GM21390 (cell line): ENCODE data around the gene THRAP3.
"Not testable (repeated sequence)": the region's sequence is repeated elsewhere in the genome, so short reads cannot be mapped to it uniquely, and the experiment has no call there.

Source experiments
- ATAC-seq: cut with Tn5 transposase; IDR thresholded peaks from one replicate; pipeline ENCODE4 v1.9.1; 2021; ENCODE audit not compliant: unreplicated experiment

The THRAP3 gene

GRCh38 chr1:36239941-36240637 is 15.8 kb downstream of the THRAP3 start:
- ATAC-seq = no peak

- no peak for ATAC-seq
Observed at GRCh38 chr1:36247538-36247937, 23.3 kb downstream of the THRAP3 start.

GRCh38 chr1:36248250-36248894 is 24.1 kb downstream of the THRAP3 start:
- ATAC-seq = no peak

DNA sequence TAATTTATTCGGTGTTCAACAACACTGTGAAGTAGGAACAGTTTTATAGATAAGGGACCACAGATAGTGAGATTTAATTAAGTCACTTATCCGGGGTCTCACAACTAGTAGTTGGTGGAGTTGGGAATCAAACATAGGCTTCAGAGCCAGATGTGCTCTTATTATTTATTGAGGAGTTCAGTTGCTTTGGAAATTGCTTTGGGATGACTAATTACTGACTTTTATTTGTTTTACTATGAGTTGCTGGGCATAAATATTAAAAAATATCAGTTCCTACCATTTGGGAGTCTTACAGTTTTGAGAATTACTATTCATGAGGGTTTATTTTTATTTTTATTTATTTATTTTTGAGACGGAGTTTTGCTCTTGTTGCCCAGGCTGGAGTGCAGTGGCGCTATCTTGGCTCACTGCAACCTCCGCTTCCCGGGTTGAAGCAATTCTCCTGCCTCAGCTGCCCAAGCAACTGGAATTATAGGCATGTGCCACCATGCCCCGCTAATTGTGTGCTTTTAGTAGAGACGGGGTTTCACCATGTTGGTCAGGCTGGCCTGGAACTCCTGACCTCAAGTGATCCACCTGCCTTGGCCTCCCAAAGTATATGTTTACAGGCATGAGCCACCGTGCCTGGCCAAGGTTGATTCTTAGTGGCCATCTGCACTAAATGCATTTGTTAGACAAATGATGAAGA is 27.7 kb downstream of the THRAP3 start:
- ATAC-seq = no peak

DNA sequence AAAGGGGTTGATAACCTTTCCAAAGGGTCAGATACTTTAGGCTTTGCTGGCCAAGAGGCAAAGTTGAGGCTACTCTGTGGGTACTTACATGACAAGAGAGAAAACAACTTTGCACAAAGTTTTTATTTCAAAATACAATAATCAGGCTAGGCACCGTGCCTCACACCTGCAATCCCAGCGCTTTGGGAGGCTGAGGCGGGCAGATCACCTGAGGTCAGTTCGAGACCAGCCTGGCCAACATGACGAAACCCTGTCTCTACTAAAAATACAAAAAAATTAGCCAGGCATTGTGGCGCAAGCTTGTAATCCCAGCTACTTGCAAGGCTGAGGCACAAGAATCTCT is 28.2 kb downstream of the THRAP3 start:
- ATAC-seq = not testable (repeated sequence)

- no peak for ATAC-seq
Observed at GRCh38 chr1:36253161-36253862, 29.1 kb downstream of the THRAP3 start.

DNA sequence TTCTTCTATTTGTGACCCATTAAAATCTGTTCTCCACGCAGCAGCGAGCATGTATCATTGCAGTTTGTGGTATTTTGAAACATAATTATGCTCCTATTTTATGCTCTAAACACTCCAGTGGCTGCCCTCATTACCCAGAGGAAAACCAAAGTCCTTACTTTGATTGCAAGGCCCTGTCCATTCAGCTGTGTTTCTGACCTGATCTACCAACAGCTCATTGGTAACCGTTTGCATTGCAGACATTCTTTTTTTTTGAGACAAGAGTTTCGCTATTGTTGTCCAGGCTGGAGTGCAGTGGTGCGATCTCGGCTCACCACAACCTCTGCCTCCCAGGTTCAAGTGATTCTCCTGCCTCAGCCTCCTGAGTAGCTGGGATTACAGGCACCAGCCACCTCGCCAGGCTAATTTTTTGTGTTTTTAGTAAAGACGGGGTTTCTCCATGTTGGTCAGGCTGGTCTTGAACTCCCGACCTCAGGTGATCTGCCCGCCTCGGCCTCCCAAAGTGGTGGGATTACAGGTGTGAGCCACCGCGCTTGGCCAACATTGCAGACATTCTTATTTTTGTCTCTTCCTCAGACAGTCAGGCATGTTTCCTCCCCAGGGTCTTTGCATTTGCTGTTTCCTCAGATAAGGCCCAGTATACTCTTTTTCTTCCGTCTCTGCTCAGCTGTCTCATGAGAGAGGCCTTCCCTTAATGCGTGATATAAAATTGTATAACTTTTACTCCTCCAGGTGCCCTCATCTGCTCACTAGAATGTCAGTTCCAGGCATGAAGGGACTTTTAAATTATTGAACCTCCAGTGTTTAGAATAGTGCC is 32.5 kb downstream of the THRAP3 start:
- ATAC-seq = no peak

GRCh38 chr1:36257375-36257767 is 33.1 kb downstream of the THRAP3 start:
- ATAC-seq = no peak

GRCh38 chr1:36258960-36259344 is 34.7 kb downstream of the THRAP3 start:
- ATAC-seq = no peak

DNA sequence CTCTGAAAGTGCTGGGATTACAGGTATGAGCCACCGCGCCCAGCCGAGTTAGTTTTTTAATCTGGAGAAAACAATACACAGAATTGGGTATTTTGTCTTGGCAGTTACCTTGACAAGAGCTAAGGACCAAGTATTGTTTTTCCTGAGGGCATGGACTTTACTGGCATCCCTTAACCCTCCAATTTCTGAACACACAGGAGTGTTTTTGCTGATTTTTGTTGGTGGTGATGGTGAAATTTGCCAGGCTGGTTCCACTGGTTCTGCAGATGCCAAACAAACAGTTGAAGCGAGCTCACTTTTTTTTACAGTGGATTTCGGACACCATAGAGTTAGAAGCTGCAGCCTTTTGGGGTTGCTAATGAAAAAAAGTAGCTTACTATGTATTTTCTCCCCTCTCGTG is 44.7 kb downstream of the THRAP3 start:
- no peak for ATAC-seq

DNA sequence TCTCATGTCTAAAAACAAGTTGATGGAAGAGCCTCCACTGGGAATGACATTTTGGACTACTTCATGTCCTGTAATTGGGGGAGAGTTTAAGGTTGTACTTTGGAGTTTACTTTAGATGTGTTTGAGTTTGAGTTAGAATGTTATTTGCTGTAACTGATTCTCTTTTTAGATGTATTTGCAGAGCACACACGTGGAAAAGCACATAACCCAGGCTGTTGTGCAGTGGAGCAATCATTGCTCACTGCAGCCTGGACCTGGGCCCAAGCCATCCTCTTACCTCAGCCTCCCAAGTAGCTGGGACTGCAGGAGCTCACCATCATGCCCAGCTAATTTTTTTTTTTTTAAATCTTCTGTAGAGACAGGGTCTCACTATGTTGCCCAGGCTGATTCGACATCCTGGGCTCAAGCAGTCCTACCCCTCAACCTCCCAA is 45.2 kb downstream of the THRAP3 start:
- no peak for ATAC-seq

GRCh38 chr1:36273024-36273423 is 48.8 kb downstream of the THRAP3 start:
- ATAC-seq = no peak

- no peak for ATAC-seq
Observed at GRCh38 chr1:36274201-36274600, 50.0 kb downstream of the THRAP3 start.

DNA sequence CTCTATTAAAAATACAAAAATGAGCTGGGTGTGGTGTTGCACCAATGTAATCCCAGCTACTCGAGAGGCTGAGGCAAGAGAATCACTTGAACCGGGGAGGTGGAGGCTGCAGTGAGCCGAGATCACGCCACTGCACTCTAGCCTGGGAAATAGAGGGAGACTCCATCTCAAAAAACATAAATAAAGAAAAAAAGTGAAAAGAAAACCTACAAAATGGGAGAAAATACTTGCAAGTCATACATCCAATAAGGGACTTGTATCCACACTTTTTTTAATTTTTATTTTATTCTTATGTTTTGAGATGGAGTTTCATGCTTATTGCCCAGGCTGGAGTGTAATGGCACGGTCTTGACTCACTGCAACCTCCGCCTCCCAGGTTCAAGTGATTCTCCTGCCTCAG is 52.4 kb downstream of the THRAP3 start:
- ATAC-seq = no peak

GRCh38 chr1:36279110-36279788 is 55.0 kb downstream of the THRAP3 start:
- no peak for ATAC-seq

- ATAC-seq = no peak
Observed at GRCh38 chr1:36279789-36280296, 55.6 kb downstream of the THRAP3 start.

- no peak for ATAC-seq
Observed at GRCh38 chr1:36284061-36284460, 59.8 kb downstream of the THRAP3 start.

- no peak for ATAC-seq
Observed at GRCh38 chr1:36284517-36284916, 60.3 kb downstream of the THRAP3 start.

DNA sequence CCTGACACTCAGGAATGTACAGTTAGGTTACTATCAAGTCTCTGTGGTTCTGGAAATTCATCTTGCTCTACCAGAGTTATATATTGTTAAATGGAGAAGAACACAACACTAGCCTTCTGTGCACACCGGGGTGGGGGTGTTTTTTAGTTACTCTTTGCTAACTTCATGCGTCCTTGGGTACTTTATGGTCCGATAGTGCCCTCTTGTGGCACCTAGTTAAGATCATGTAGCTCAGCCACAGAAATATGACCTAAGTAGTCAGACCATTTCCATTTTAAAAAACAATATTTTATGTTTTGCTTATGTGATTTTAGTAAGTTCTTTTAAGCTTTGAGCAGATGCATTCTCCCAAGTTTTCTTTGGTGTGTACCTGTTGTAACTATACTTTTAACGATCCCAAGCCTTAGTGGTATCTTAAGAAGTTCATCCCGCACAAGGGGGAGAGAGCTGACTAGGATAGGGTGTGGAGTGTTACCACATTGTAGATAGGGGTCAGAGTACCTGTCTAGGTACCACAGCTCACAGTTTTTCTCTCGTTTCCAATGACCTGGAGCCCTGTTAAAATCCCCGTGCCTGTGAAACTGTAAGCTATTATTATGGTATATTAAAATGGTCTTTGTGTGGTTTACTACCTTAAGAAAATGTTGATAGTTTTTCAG is 61.3 kb downstream of the THRAP3 start:
- no peak for ATAC-seq

GRCh38 chr1:36286802-36287201 is 62.6 kb downstream of the THRAP3 start:
- ATAC-seq = no peak
